Ramos (cell line): ENCODE results near the gene UBL4A.

Experiments used
- in situ Hi-C: fragments of 300-500 bp; cut with MboI; formaldehyde crosslinking; loops from one replicate; pipeline ENCODE4 v1.14.3; 2022; ENCODE audit warnings: low sequenced_read_pairs; ENCODE audit not compliant: unreplicated experiment

Gene UBL4A

GRCh38 chrX:154486396-154487207 lies at the start of gene UBL4A:
Gene UBL4A, minus strand, starts transcription at chrX:154486615. Its CDS starts 31 bp downstream, at chrX:154486584.
- in situ Hi-C loops = no loop called here

GRCh38 chrX:154535892-154536291 lies 49.5 kb upstream of the UBL4A start:
- in situ Hi-C loops = loop anchor here (25.0 kb wide), 2 partner anchors 124 to 799 kb away; partner anchors contain the start of genes DNASE1L1 and TAFAZZIN

GRCh38 chrX:154534526-154535322 lies 48.3 kb upstream of the UBL4A start:
- in situ Hi-C loops = loop anchor here (25.0 kb wide), 2 partner anchors 122 to 797 kb away; partner anchors contain the start of genes DNASE1L1 and TAFAZZIN

GRCh38 chrX:154532690-154533089 lies 46.3 kb upstream of the UBL4A start:
- in situ Hi-C loops = loop anchor here (25.0 kb wide), 2 partner anchors 120 to 795 kb away; partner anchors contain the start of genes DNASE1L1 and TAFAZZIN

GRCh38 chrX:154531626-154532025 lies 45.2 kb upstream of the UBL4A start:
- in situ Hi-C loops = loop anchor here (25.0 kb wide), 2 partner anchors 119 to 794 kb away; partner anchors contain the start of genes DNASE1L1 and TAFAZZIN

GRCh38 chrX:154530286-154530685 lies 43.9 kb upstream of the UBL4A start:
- in situ Hi-C loops = loop anchor here (25.0 kb wide), 2 partner anchors 118 to 793 kb away; partner anchors contain the start of genes DNASE1L1 and TAFAZZIN

- in situ Hi-C loops = loop anchor here (25.0 kb wide), 2 partner anchors 117 to 792 kb away; partner anchors contain the start of genes DNASE1L1 and TAFAZZIN
Observed at GRCh38 chrX:154529206-154529612, 42.8 kb upstream of the UBL4A start.

- in situ Hi-C loops = loop anchor here (25.0 kb wide), 2 partner anchors 115 to 790 kb away; partner anchors contain the start of genes DNASE1L1 and TAFAZZIN
Observed at GRCh38 chrX:154526901-154527675, 40.7 kb upstream of the UBL4A start.

DNA sequence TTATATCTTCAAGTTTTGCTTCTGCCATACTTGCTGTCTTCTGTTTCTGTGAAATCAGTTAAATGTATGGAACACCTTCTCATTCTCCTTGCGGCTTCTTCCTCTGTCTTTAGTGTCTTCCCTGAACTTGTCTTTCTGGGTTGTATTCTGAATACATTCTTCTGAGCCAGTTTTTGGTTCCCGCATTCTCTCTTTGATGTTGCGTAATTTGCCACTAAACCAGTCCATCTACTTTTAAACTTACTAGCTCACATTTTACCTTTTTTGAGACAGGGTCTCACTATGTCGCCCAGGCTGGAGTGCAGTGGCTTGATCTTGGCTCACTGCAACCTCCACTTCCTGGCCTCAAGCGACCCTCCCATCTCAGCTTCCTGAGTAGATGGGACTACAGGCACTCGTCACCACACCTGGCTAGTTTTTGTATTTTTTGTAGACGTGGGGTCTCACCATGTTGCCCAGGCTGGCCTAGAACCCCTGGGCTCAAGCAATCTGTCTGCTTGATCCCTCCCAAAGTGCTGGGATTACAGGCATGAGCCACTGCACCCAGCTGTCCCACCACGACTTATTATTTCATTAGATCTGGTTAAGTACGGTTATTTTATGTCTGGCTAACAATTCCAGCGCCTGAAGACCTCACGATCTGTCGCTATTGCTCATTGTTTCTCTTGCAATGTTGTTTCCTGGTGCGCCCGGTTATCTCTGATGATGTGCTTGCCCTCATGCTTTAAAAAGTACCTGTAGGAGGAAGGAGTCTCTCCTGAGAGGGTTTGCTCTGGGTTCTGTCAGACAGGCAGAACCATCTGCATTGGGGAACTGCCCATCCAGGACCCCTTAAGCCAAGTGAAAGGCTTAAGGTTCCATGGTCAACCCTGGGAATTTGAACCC lies 39.4 kb upstream of the UBL4A start:
- in situ Hi-C loops = loop anchor here (25.0 kb wide), 2 partner anchors 114 to 789 kb away; partner anchors contain the start of genes DNASE1L1 and TAFAZZIN

- in situ Hi-C loops = no loop called here
Observed at GRCh38 chrX:154519389-154519788, 33.0 kb upstream of the UBL4A start.

DNA sequence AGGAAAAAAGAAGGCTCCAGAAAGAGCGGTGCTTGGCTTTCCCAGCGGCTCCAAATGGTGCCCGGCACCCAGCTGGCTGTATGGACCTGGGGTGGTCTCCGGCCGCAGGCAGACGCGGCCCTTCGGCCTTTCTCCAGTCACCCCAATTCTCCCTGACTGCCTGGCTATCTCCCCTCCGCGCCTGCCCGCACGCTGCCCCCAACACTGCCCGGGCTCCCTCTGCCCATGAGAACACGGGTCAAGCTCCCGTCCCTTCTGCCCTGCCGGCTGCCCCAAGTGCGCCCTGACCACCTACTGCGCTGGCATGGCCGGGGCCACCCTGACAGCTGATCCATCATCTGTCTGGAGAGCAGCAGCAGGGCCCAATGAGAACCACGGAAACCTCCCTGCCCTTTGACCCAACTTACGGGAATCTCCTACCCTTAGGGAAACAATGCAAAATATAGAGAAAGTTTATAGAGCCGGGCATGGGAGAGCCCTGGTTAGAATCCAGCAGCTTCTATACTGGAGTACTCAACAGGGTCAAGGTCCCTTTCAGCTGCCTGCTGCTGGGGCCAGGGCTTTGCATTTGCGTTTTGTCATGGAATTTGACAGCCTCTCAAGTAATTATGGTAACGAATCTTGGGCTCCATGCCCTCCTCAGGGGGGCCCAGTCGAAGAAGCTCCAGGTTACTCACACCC lies 30.8 kb upstream of the UBL4A start:
- in situ Hi-C loops = no loop called here

DNA sequence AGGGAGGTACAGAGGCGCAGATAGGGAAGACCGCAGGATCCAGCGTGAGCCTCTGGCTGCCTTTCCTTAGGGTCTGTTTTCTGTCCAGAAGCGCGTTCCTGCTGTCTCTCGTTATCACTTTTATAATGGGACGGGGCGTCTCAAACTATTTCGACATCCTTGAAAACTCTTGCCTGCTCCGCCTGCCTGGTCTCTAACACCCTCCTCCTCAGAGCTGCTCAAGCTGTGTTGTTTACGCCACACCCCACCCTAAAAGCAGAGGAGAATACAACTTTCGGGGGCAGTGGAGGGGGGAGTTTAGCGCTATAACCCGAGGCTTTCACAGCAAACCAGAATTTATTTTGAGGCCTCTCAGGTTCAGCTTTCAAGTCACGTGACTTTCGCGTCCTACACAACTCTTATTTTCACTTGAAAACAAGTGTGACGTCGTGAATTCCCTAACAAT lies 30.3 kb upstream of the UBL4A start:
- in situ Hi-C loops = no loop called here

- in situ Hi-C loops = no loop called here
Observed at GRCh38 chrX:154515966-154516655, 29.7 kb upstream of the UBL4A start, which contains the start of gene FAM3A. Gene FAM3A, minus strand, starts transcription at chrX:154516232. Its CDS starts 460 bp downstream, at chrX:154515772.

GRCh38 chrX:154515090-154515965 lies 28.9 kb upstream of the UBL4A start:
- in situ Hi-C loops = no loop called here

DNA sequence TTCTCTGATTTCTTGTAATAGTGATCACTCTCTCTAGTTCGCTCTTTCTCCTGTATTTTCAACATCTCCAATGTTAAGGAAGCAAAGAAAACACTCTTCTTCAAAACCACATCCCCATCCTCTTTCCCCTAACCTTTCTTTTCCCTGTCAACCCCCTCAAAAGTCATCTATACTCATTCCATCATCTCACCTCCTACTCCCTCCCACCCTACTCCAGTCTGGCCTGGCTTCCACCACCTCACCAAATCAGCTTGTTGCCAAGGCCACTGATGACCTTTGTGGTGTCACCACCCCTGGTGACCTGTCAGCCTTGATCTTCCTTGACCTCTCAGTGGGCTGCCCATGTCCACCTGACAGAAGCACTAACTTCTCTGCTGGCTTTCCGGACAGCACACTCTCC lies 27.3 kb upstream of the UBL4A start:
- in situ Hi-C loops = no loop called here

DNA sequence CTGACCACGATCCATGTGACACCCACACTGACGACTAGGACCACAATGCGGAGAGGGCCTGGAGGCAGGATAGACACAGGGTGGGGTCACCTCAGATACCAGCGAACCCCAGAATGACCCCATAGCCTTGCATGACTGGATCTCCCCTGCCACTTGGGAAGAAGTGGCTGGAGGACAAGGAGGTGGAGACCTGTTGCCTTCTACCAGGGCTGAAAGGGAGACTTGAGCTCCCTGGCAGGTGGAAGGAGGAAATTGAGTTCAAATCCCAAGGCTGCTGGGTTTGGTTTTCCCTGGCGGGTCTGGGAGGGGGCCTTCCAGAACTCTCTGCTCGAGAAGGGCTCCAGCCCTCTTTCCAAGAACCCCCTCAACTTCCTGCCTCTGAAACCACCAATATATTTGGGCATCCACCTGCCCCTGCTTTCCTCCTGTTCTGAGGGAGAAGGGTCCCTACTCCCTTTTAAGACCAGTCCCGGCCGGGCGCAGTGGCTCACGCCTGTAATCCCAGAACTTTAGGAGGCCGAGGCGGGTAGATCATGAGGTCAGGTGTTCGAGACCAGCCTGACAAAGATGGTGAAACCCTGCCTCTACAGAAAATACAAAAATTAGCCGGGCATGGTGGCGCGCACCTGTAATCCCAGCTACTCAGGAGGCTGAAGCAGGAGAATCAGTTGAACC lies 26.6 kb upstream of the UBL4A start:
- in situ Hi-C loops = no loop called here
